LNCAP (cell line): ENCODE results near the gene CACNA1C.

Experiments used
- CTCF ChIP-seq: fragments of 450-650 bp; IDR thresholded peaks from 2 replicates; pipeline ENCODE4 v1.5.1; 2017; ENCODE audit warnings: mild to moderate bottlenecking

Gene CACNA1C

DNA sequence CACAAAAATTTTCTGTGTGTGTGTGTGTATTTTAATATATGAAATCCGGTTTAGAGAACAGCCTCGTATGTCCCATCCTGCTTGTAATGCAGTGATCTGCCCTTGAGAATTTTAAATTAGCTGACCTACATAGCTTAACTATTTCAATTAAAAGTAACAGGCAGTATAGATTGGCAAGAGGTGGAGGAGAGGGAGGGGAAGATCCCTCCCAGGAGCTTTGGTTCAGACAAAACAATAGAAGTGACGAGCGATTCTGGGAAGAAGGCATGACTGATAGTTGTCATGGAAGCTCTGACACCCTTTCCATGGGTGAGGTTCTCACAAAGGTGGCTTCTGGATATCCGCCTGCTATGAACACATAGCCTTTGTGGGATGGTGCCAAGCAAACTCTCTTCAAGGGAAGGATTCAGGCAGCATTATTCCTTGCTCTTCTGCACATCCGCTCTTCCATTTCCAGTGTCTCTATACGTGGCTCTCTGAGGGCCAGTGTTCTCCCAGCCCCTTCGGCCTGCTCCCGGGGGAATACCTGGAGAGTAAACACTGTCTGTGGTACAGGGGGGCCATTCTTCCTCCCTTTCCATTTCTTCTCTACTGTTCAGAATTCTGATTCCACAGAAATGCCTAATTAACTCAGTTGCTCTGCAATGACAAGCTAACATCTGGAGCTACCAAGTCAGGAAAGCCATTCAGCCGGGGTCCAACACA lies 182.0 kb downstream of the CACNA1C start:
- TF ChIP-seq CTCF = no peak

DNA sequence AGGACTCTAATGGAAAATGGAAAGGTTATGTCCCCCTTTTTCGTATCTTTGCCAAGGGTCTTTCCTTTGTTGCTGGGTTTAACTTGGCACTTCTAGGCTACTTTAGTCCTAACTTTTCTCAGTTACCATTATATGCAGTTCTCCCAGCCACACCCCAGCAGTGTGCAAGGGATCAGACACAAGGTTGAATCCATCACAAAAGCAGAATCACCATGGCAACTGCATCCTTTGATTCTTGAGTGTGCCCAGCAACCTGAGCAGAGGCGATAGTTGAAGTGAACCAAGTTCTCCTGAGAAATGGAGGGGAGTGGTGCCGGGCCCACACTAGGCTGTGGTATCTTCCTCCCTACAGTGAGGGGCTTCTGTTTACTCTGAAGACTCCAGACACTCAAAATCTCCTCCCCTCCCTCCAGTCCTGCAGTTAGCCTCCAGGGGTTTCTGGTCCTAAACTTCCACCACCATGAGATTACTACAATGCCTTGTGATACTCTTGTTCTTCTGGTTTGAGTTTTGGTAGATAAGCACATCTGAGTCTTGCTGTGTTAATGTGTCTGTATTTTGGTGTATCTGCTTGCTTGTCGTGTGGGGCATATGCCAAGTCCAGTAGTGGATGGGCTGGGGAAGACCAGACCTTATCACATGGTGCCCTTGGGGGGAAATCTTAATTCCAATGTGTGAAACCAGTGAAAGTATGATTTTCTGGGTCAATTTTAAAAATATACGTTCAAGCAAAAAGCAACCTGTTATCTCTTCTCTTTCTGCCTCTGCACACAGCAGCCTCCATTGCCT lies 183.9 kb downstream of the CACNA1C start:
- TF ChIP-seq CTCF = no peak

DNA sequence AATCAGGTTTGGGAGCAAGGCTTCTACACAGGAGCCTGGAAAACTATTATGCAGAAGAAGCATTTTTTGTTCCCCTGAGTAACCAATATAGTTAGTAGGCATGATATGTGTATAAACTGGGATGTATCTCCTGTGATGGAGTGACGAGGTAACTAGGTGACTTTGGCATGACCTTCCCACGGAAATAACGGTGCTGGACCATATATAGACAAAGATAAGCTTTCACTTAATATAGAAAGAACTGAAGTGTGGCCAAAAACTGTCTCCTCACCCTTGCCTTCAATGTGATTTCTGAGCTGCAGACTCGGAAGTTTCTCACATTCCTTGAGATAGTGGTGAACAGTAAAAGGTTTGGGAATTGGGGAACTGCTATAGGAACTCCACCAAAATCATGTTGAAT lies 185.3 kb downstream of the CACNA1C start:
- TF ChIP-seq CTCF = no peak

DNA sequence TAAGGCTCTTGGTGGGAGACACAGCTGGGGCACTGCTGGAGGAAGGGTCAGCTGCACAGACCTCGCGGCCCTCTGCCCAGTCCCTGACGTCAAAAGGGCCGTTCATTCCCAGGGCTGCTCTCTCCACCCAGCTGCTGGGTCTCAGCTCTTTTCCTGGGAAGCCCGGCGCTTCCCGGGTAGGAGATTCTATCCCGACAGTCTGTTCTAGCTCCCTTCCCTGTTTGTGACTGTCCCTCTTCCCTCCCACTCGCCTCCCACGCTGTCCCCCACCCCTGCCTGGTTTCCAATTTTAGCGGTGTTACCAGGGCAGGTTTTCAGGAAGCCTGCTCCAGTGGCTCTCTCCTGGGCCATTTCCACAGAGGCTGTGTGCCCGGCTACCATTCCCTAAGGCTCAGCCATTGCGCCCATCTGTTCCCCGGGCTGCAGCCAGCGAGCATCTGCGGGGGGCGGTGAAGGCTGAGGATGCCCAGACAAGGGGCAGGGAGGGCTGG lies 186.6 kb downstream of the CACNA1C start:
- no peak for TF ChIP-seq CTCF

DNA sequence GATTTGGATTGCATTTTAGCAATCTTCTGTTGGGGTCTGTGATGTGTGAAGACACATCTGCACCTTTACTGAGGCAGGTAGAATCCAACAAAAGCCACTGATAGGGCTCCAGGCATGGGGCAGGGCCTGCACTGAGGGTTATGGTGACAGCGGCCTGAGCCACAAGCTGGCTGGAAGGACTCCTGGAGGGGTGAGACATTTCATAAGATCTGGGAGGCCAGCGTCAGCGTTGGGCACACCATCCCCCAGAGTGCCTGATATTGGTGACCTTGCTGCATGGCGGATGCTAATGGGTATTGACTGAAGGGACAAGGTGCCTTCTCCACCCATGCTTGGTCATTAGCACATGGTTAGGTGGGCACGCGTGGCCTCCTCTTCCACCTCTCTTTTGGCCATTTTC lies 187.6 kb downstream of the CACNA1C start:
- TF ChIP-seq CTCF = no peak

DNA sequence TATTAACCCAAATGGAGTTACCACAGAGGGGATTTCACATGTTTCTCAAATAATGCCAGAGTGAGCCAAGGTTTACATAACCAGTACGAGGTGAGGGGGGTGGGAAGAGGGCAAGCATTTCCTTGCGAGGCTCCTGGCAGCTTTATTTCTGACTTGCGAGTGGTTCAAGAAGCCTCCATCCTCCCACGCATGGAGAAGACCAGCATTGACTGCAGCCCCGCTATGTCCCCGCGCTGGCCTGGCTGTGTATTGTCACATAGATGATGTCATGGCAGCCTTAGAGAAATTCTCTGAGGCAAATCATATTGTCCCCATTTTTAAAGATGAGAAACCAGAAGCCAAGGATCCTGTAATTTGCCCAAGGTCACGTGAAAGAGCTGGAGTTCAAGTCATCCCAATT lies 188.2 kb downstream of the CACNA1C start:
- no peak for TF ChIP-seq CTCF

DNA sequence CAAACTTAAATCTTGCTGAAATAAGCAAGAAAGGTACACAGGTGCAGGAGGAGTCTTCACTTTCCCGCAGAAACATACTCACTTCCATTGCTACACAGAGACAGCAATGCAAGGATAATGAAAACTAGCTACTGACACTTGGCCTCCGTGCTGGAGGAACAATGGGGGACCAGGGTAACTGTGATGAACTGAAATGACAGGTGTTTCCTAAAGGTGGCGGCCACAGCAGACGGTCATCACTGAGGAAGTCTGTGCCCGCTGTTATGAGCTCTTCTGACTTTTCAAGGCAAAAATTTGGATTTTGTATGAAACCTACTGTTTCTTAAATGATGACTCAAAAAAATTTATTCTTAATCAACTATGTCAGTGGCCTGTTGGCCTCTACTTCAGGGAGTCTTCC lies 189.4 kb downstream of the CACNA1C start:
- TF ChIP-seq CTCF = no peak
